A549 (cell line): ENCODE data around the gene PHAF1. TPM values are rescaled to one million over a fixed set of nuclear protein-coding genes. Genes with fewer than 3 reads are reported as not detected.

Source experiments
- polyA plus RNA-seq, 4 experiments: library from polyadenylated mRNA; depleted of rRNA in 3 of 4; stranded (reverse); fragments of >200 nt; fragmentation: RNase III in 1 of 4; extraction: RNeasy Plus Mini Kit Qiagen cat#74134 plus additional on column Dnase treatment in 1 of 4; gene quantifications; 2 replicates in 3 of 4; 3 replicates in 1 of 4; pipeline ENCODE4 v1.2.3, GENCODE V29; 2011 to 2017

Gene PHAF1
- polyA plus RNA-seq, 2 of the 4 experiments (the other 2 are of a cell fraction), result 21.6 to 37.6 TPM

Other genes starting within 250 kb of the PHAF1 start
- 10.0 and 10.7 TPM in 2 replicates for gene PDP2, start 229.4 kb upstream of the PHAF1 start, polyA plus RNA-seq (2011; rRNA removed)
- 7.7 to 10.5 TPM (median 8.7 TPM) in 3 replicates for gene PDP2, start 229.4 kb upstream of the PHAF1 start, polyA plus RNA-seq (2017; fragmentation: RNase III; extraction: RNeasy Plus Mini Kit Qiagen cat#74134 plus additional on column Dnase treatment)
- gene CDH16, start 191.1 kb upstream of the PHAF1 start, polyA plus RNA-seq (2011; rRNA removed), result 0.18 and 0.37 TPM in 2 replicates
- 0.24 to 0.25 TPM (median 0.25 TPM) in 3 replicates for gene CDH16, start 191.1 kb upstream of the PHAF1 start, polyA plus RNA-seq (2017; fragmentation: RNase III; extraction: RNeasy Plus Mini Kit Qiagen cat#74134 plus additional on column Dnase treatment)
- 0.46 and 0.75 TPM in 2 replicates for gene RRAD, start 184.4 kb upstream of the PHAF1 start, polyA plus RNA-seq (2011; rRNA removed)
- 2.2 to 4.7 TPM (median 3.4 TPM) in 3 replicates for gene RRAD, start 184.4 kb upstream of the PHAF1 start, polyA plus RNA-seq (2017; fragmentation: RNase III; extraction: RNeasy Plus Mini Kit Qiagen cat#74134 plus additional on column Dnase treatment)
- 140 and 168 TPM in 2 replicates for gene CIAO2B, start 175.5 kb upstream of the PHAF1 start, polyA plus RNA-seq (2011; rRNA removed)
- 134 to 148 TPM (median 144 TPM) in 3 replicates for gene CIAO2B, start 175.5 kb upstream of the PHAF1 start, polyA plus RNA-seq (2017; fragmentation: RNase III; extraction: RNeasy Plus Mini Kit Qiagen cat#74134 plus additional on column Dnase treatment)
- 19.4 and 20.4 TPM in 2 replicates for gene CES2, start 174.4 kb upstream of the PHAF1 start, polyA plus RNA-seq (2011; rRNA removed)
- 19.9 to 22.0 TPM (median 20.3 TPM) in 3 replicates for gene CES2, start 174.4 kb upstream of the PHAF1 start, polyA plus RNA-seq (2017; fragmentation: RNase III; extraction: RNeasy Plus Mini Kit Qiagen cat#74134 plus additional on column Dnase treatment)
- gene CES3, start 148.7 kb upstream of the PHAF1 start, polyA plus RNA-seq (2011; rRNA removed), result 3.8 and 4.1 TPM in 2 replicates
- gene CES3, start 148.7 kb upstream of the PHAF1 start, polyA plus RNA-seq (2017; fragmentation: RNase III; extraction: RNeasy Plus Mini Kit Qiagen cat#74134 plus additional on column Dnase treatment), result 2.1 to 2.7 TPM (median 2.3 TPM) in 3 replicates
- 3.5 and 4.4 TPM in 2 replicates for gene CES4A, start 121.4 kb upstream of the PHAF1 start, polyA plus RNA-seq (2011; rRNA removed)
- gene CES4A, start 121.4 kb upstream of the PHAF1 start, polyA plus RNA-seq (2017; fragmentation: RNase III; extraction: RNeasy Plus Mini Kit Qiagen cat#74134 plus additional on column Dnase treatment), result 2.5 to 3.5 TPM (median 2.8 TPM) in 3 replicates
- gene CBFB, start 80.8 kb upstream of the PHAF1 start, polyA plus RNA-seq (2011; rRNA removed), result 35.9 and 61.3 TPM in 2 replicates
- gene CBFB, start 80.8 kb upstream of the PHAF1 start, polyA plus RNA-seq (2017; fragmentation: RNase III; extraction: RNeasy Plus Mini Kit Qiagen cat#74134 plus additional on column Dnase treatment), result 26.0 to 29.3 TPM (median 27.7 TPM) in 3 replicates
- gene B3GNT9, start 41.1 kb downstream of the PHAF1 start, polyA plus RNA-seq (2011; rRNA removed), result 6.8 and 8.5 TPM in 2 replicates
- gene B3GNT9, start 41.1 kb downstream of the PHAF1 start, polyA plus RNA-seq (2017; fragmentation: RNase III; extraction: RNeasy Plus Mini Kit Qiagen cat#74134 plus additional on column Dnase treatment), result 6.7 to 9.3 TPM (median 9.0 TPM) in 3 replicates
- 7.8 and 9.1 TPM in 2 replicates for gene TRADD, start 50.0 kb downstream of the PHAF1 start, polyA plus RNA-seq (2011; rRNA removed)
- 13.2 to 15.2 TPM (median 15.2 TPM) in 3 replicates for gene TRADD, start 50.0 kb downstream of the PHAF1 start, polyA plus RNA-seq (2017; fragmentation: RNase III; extraction: RNeasy Plus Mini Kit Qiagen cat#74134 plus additional on column Dnase treatment)
- 5.4 and 5.6 TPM in 2 replicates for gene FBXL8, start 50.0 kb downstream of the PHAF1 start, polyA plus RNA-seq (2011; rRNA removed)
- 12.5 to 14.4 TPM (median 13.1 TPM) in 3 replicates for gene FBXL8, start 50.0 kb downstream of the PHAF1 start, polyA plus RNA-seq (2017; fragmentation: RNase III; extraction: RNeasy Plus Mini Kit Qiagen cat#74134 plus additional on column Dnase treatment)
- 8.3 and 11.7 TPM in 2 replicates for gene HSF4, start 54.8 kb downstream of the PHAF1 start, polyA plus RNA-seq (2011; rRNA removed)
- gene HSF4, start 54.8 kb downstream of the PHAF1 start, polyA plus RNA-seq (2017; fragmentation: RNase III; extraction: RNeasy Plus Mini Kit Qiagen cat#74134 plus additional on column Dnase treatment), result 15.3 to 22.0 TPM (median 18.9 TPM) in 3 replicates
- 22.6 and 24.4 TPM in 2 replicates for gene NOL3, start 60.6 kb downstream of the PHAF1 start, polyA plus RNA-seq (2011; rRNA removed)
- gene NOL3, start 60.6 kb downstream of the PHAF1 start, polyA plus RNA-seq (2017; fragmentation: RNase III; extraction: RNeasy Plus Mini Kit Qiagen cat#74134 plus additional on column Dnase treatment), result 38.5 to 41.3 TPM (median 39.1 TPM) in 3 replicates
- 7.2 and 7.5 TPM in 2 replicates for gene MATCAP1, start 74.0 kb downstream of the PHAF1 start, polyA plus RNA-seq (2011; rRNA removed)
- gene MATCAP1, start 74.0 kb downstream of the PHAF1 start, polyA plus RNA-seq (2017; fragmentation: RNase III; extraction: RNeasy Plus Mini Kit Qiagen cat#74134 plus additional on column Dnase treatment), result 16.1 to 23.5 TPM (median 20.8 TPM) in 3 replicates
- 0.06 TPM in 1 of 2 replicates, not detected in the other for gene EXOC3L1, start 80.2 kb downstream of the PHAF1 start, polyA plus RNA-seq (2011; rRNA removed)
- not detected in 3 replicates for gene EXOC3L1, start 80.2 kb downstream of the PHAF1 start, polyA plus RNA-seq (2017; fragmentation: RNase III; extraction: RNeasy Plus Mini Kit Qiagen cat#74134 plus additional on column Dnase treatment)
- gene E2F4, start 82.2 kb downstream of the PHAF1 start, polyA plus RNA-seq (2011; rRNA removed), result 65.1 and 71.8 TPM in 2 replicates
- gene E2F4, start 82.2 kb downstream of the PHAF1 start, polyA plus RNA-seq (2017; fragmentation: RNase III; extraction: RNeasy Plus Mini Kit Qiagen cat#74134 plus additional on column Dnase treatment), result 66.0 to 69.6 TPM (median 66.6 TPM) in 3 replicates
- gene ELMO3, start 89.2 kb downstream of the PHAF1 start, polyA plus RNA-seq (2011; rRNA removed), result 0.62 and 1.0 TPM in 2 replicates
- 1.3 to 1.5 TPM (median 1.4 TPM) in 3 replicates for gene ELMO3, start 89.2 kb downstream of the PHAF1 start, polyA plus RNA-seq (2017; fragmentation: RNase III; extraction: RNeasy Plus Mini Kit Qiagen cat#74134 plus additional on column Dnase treatment)
- 70.2 and 73.5 TPM in 2 replicates for gene TMEM208, start 117.2 kb downstream of the PHAF1 start, polyA plus RNA-seq (2011; rRNA removed)
- gene TMEM208, start 117.2 kb downstream of the PHAF1 start, polyA plus RNA-seq (2017; fragmentation: RNase III; extraction: RNeasy Plus Mini Kit Qiagen cat#74134 plus additional on column Dnase treatment), result 103 to 114 TPM (median 114 TPM) in 3 replicates
- gene FHOD1, start 137.5 kb downstream of the PHAF1 start, polyA plus RNA-seq (2011; rRNA removed), result 16.1 and 18.1 TPM in 2 replicates
- 29.1 to 34.2 TPM (median 33.6 TPM) in 3 replicates for gene FHOD1, start 137.5 kb downstream of the PHAF1 start, polyA plus RNA-seq (2017; fragmentation: RNase III; extraction: RNeasy Plus Mini Kit Qiagen cat#74134 plus additional on column Dnase treatment)
- gene SLC9A5, start 139.0 kb downstream of the PHAF1 start, polyA plus RNA-seq (2011; rRNA removed), result 0.83 and 1.1 TPM in 2 replicates
- gene SLC9A5, start 139.0 kb downstream of the PHAF1 start, polyA plus RNA-seq (2017; fragmentation: RNase III; extraction: RNeasy Plus Mini Kit Qiagen cat#74134 plus additional on column Dnase treatment), result 1.6 to 2.6 TPM (median 2.5 TPM) in 3 replicates
- 10.0 and 17.7 TPM in 2 replicates for gene PLEKHG4, start 169.6 kb downstream of the PHAF1 start, polyA plus RNA-seq (2011; rRNA removed)
- 15.6 to 16.6 TPM (median 15.9 TPM) in 3 replicates for gene PLEKHG4, start 169.6 kb downstream of the PHAF1 start, polyA plus RNA-seq (2017; fragmentation: RNase III; extraction: RNeasy Plus Mini Kit Qiagen cat#74134 plus additional on column Dnase treatment)
- gene KCTD19, start 216.8 kb downstream of the PHAF1 start, polyA plus RNA-seq (2011; rRNA removed), result 1.1 and 2.4 TPM in 2 replicates
- gene KCTD19, start 216.8 kb downstream of the PHAF1 start, polyA plus RNA-seq (2017; fragmentation: RNase III; extraction: RNeasy Plus Mini Kit Qiagen cat#74134 plus additional on column Dnase treatment), result 0.57 to 1.00 TPM (median 0.76 TPM) in 3 replicates
- gene LRRC36, start 216.9 kb downstream of the PHAF1 start, polyA plus RNA-seq (2011; rRNA removed), result 0.57 and 0.93 TPM in 2 replicates
- gene LRRC36, start 216.9 kb downstream of the PHAF1 start, polyA plus RNA-seq (2017; fragmentation: RNase III; extraction: RNeasy Plus Mini Kit Qiagen cat#74134 plus additional on column Dnase treatment), result 0.25 to 0.48 TPM (median 0.44 TPM) in 3 replicates